Dermis microvascular lymphatic vessel endothelial cell (primary cell): ENCODE measurements around the gene SMAD9. TPM values are rescaled to one million over a fixed set of nuclear protein-coding genes. Genes with fewer than 3 reads are reported as not detected.

Source experiments
- DNase-seq, 2 donors: peaks; one replicate each; pipeline versions ENCODE4 v3.0.0 to v3.0.0-alpha.2; 2010; ENCODE audit warnings: low read depth in 2 of 2
- total RNA-seq: library from RNA; depleted of rRNA; stranded (reverse); fragments of >200 nt; gene quantifications from 2 replicates; pipeline ENCODE4 v1.2.1, GENCODE V29; 2014

The SMAD9 gene
- total RNA-seq, 1 donor from 2014 or later = 14.5 TPM

- peak; percentile 66 to 87 for DNase-seq
These were observed 101.0 kb downstream of the SMAD9 start, which contains the start of gene RFXAP for GRCh38 chr13:36818804-36819738. Gene RFXAP (plus strand): TSS chr13:36819222. CDS start chr13:36819358, 136 bp downstream.

GRCh38 chr13:36817996-36818803 is 101.8 kb downstream of the SMAD9 start:
- peak in 1 of 2 donors; percentile 16 for DNase-seq

- DNase-seq = peak in 1 of 2 donors; percentile 7
These were observed 105.0 kb downstream of the SMAD9 start for GRCh38 chr13:36815062-36815461.

- DNase-seq = peak in 1 of 2 donors; percentile 19
These were observed 105.6 kb downstream of the SMAD9 start for GRCh38 chr13:36814465-36814864.

GRCh38 chr13:36813225-36813624 is 106.8 kb downstream of the SMAD9 start:
- DNase-seq = no peak

- DNase-seq = no peak
These were observed 112.4 kb downstream of the SMAD9 start for GRCh38 chr13:36807616-36808015.

GRCh38 chr13:36806102-36806501 is 113.9 kb downstream of the SMAD9 start:
- no peak for DNase-seq

GRCh38 chr13:36804588-36804987 is 115.5 kb downstream of the SMAD9 start:
- no peak for DNase-seq

GRCh38 chr13:36801035-36801434 is 119.0 kb downstream of the SMAD9 start:
- no peak for DNase-seq

GRCh38 chr13:36796052-36796451 is 124.0 kb downstream of the SMAD9 start:
- no peak for DNase-seq

GRCh38 chr13:36795463-36795862 is 124.6 kb downstream of the SMAD9 start:
- no peak for DNase-seq

Other genes starting within 250 kb of the SMAD9 start
- gene SERTM1, start 246.2 kb downstream of the SMAD9 start, total RNA-seq = under 0.01 TPM in 1 of 2 replicates, not detected in the other
- gene RFXAP, start 101.0 kb downstream of the SMAD9 start, total RNA-seq = 0.64 and 1.3 TPM in 2 replicates
- gene ALG5, start 79.1 kb upstream of the SMAD9 start, total RNA-seq = 29.8 and 34.4 TPM in 2 replicates
- 20.5 and 30.6 TPM in 2 replicates for gene EXOSC8, start 80.5 kb upstream of the SMAD9 start, total RNA-seq
- 26.7 and 33.3 TPM in 2 replicates for gene SUPT20H, start 139.4 kb upstream of the SMAD9 start, total RNA-seq
- gene CSNK1A1L, start 185.4 kb upstream of the SMAD9 start, total RNA-seq = not detected in 2 replicates